B cell (primary cell): ENCODE results near the gene CAPN14. TPM values are rescaled to one million over a fixed set of nuclear protein-coding genes. Genes with fewer than 3 reads are reported as not detected.

Source experiments
- ATAC-seq: fragments of 200-7000 bp; cut with Tn5 transposase; one replicate; pipeline ENCODE4 v1.10.0; 2021; ENCODE audit warnings: low read depth, mild to moderate bottlenecking, moderate number of reproducible peaks, moderate library complexity
- CTCF ChIA-PET: fragments of 350-600 bp; sonication (Branson Sonifier 250); formaldehyde crosslinking; loops from one replicate; lab custom pipeline; 2021; ENCODE audit warnings: antibody characterized with exemption, inconsistent platforms; lab: Charles Lee
- POLR2A ChIA-PET: fragments of 350-600 bp; sonication (Branson Sonifier 250); formaldehyde crosslinking; loops from one replicate; lab custom pipeline; 2021; ENCODE audit warnings: antibody characterized with exemption; lab: Charles Lee
- DNase-seq: peaks from one replicate; pipeline ENCODE4 v3.0.0; 2013
- H2AFZ ChIP-seq: 2 replicates; pipeline ENCODE4 v1.6.1; 2012; ENCODE audit warnings: mild to moderate bottlenecking, low read depth, low read length; ENCODE audit not compliant: insufficient read depth, poor library complexity, severe bottlenecking
- H3K27ac ChIP-seq, 2 donors: 1 replicate in 1 of 2; 2 replicates in 1 of 2; pipeline ENCODE4 v1.5.1; 2012 to 2013; ENCODE audit warnings: low read length in 2 of 2, mild to moderate bottlenecking in 2 of 2, moderate library complexity in 1 of 2
- H3K27me3 ChIP-seq, 4 experiments: fragments of 200-600 bp in 1 of 4; sonication (generic) in 1 of 4; replicated peaks in 1 of 4; 1 replicate in 2 of 4; 2 replicates in 2 of 4; pipeline versions ENCODE4 v1.6.1 to v1.7.0; 2013 to 2016; ENCODE audit warnings: low read length in 3 of 4, mild to moderate bottlenecking in 2 of 4, mixed read lengths in 1 of 4, moderate library complexity in 1 of 4; ENCODE audit not compliant: insufficient read depth in 4 of 4, control insufficient read depth in 3 of 4; ENCODE audit errors: control extremely low read depth in 1 of 4
- H3K36me3 ChIP-seq, 2 experiments: replicated peaks in 1 of 2; 1 replicate in 1 of 2; 2 replicates in 1 of 2; pipeline versions ENCODE4 v1.6.1 to v1.7.1; 2013; ENCODE audit warnings: low read length in 1 of 2; ENCODE audit not compliant: insufficient read depth in 2 of 2, control insufficient read depth in 1 of 2; ENCODE audit errors: control extremely low read depth in 1 of 2, extremely low read depth in 1 of 2
- H3K4me1 ChIP-seq, 2 donors: fragments of 200-600 bp in 1 of 2; sonication (generic) in 1 of 2; 1 replicate in 1 of 2; 2 replicates in 1 of 2; pipeline versions ENCODE4 v1.5.1 to v1.6.1; 2013 to 2017; ENCODE audit warnings: low read length in 2 of 2; ENCODE audit not compliant: control insufficient read depth in 2 of 2, insufficient read depth in 2 of 2
- H3K4me2 ChIP-seq: replicated peaks from 2 replicates; pipeline ENCODE3; 2012; ENCODE audit warnings: mild to moderate bottlenecking, low read depth, low read length; ENCODE audit not compliant: poor library complexity, severe bottlenecking
- H3K4me3 ChIP-seq, 5 experiments: fragments of 200-600 bp in 1 of 5; sonication (generic) in 1 of 5; 1 replicate in 3 of 5; 2 replicates in 2 of 5; pipeline versions ENCODE4 v1.5.1 to v1.7.0; 2011 to 2016; ENCODE audit warnings: low read length in 4 of 5, mild to moderate bottlenecking in 4 of 5, low read depth in 2 of 5, control low read depth in 1 of 5, moderate library complexity in 1 of 5; ENCODE audit not compliant: insufficient read depth in 1 of 5; ENCODE audit errors: control extremely low read depth in 1 of 5, extremely low read depth in 1 of 5
- H3K79me2 ChIP-seq: fragments of 200-600 bp; sonication (generic); one replicate; pipeline ENCODE4 v1.6.0; 2016; ENCODE audit warnings: low read length; ENCODE audit not compliant: control insufficient read depth, insufficient read depth
- H3K9ac ChIP-seq: fragments of 200-600 bp; sonication (generic); 2 replicates; pipeline ENCODE4 v1.6.1; 2017; ENCODE audit warnings: mild to moderate bottlenecking, low read length, moderate library complexity
- H3K9me3 ChIP-seq, 3 donors: one replicate each; pipeline versions ENCODE4 v1.6.1 to v1.7.1; 2013; ENCODE audit warnings: low read length in 2 of 3; ENCODE audit not compliant: control insufficient read depth in 2 of 3, insufficient read depth in 1 of 3; ENCODE audit errors: control extremely low read depth in 1 of 3
- H4K20me1 ChIP-seq: 2 replicates; pipeline ENCODE4 v1.6.0; 2012; ENCODE audit warnings: mild to moderate bottlenecking, low read length; ENCODE audit not compliant: insufficient read depth, control insufficient read depth, poor library complexity, severe bottlenecking
- H3K27ac Mint-ChIP-seq: one replicate; pipeline ENCODE4 v1.8.0; 2021; ENCODE audit warnings: mixed read lengths
- H3K27me3 Mint-ChIP-seq: one replicate; pipeline ENCODE4 v1.8.0; 2021; ENCODE audit warnings: mixed read lengths
- H3K4me1 Mint-ChIP-seq: one replicate; pipeline ENCODE4 v1.8.0; 2021; ENCODE audit warnings: mixed read lengths
- H3K4me3 Mint-ChIP-seq: one replicate; pipeline ENCODE4 v1.8.0; 2021; ENCODE audit warnings: mixed read lengths
- H3K9me3 Mint-ChIP-seq: one replicate; pipeline ENCODE4 v1.8.0; 2022; ENCODE audit warnings: mixed read lengths; ENCODE audit not compliant: insufficient read depth
- EZH2 ChIP-seq: IDR thresholded peaks from 2 replicates; pipeline ENCODE4 v1.6.1; 2012; ENCODE audit warnings: borderline replicate concordance, low read depth, mild to moderate bottlenecking, moderate library complexity, low read length; ENCODE audit not compliant: insufficient read depth, poor library complexity, severe bottlenecking
- WGBS: methylation state at CpG from one replicate; pipeline ENCODE4 v1.1.5; 2013; ENCODE audit warnings: missing lambda C conversion rate; ENCODE audit not compliant: insufficient coverage; 5-methylcytosine and 5-hydroxymethylcytosine counted together
- intact Hi-C: fragments of 100-400 bp; cut with micrococcal nuclease; formaldehyde crosslinking; loops from one replicate; pipeline ENCODE4 v1.10.0; 2022
- polyA plus RNA-seq: library from polyadenylated mRNA; depleted of rRNA; stranded (reverse); fragments of >200 nt; gene quantifications from 2 replicates; pipeline ENCODE4 v1.2.3, GENCODE V29; 2012
- total RNA-seq, 2 donors: library from RNA; stranded (reverse); fragments of 120-200 nt in 1 of 2; gene quantifications; 1 replicate in 1 of 2; 2 replicates in 1 of 2; pipeline versions ENCODE4 v1.2.3 to v1.2.4, GENCODE V29; 2013 to 2022
- TF ChIP-seq, protein P1 (sequence below): fragments of 200-600 bp; IDR thresholded peaks from one replicate; pipeline ENCODE4 v1.8.0; 2022; ENCODE audit warnings: antibody characterized with exemption, mild to moderate bottlenecking

CAPN14 gene
- total and polyA plus RNA-seq, 2 donors (not counting 1 experiment from before 2014, with no cell fraction given): 2.5 to 7.8 TPM

DNA sequence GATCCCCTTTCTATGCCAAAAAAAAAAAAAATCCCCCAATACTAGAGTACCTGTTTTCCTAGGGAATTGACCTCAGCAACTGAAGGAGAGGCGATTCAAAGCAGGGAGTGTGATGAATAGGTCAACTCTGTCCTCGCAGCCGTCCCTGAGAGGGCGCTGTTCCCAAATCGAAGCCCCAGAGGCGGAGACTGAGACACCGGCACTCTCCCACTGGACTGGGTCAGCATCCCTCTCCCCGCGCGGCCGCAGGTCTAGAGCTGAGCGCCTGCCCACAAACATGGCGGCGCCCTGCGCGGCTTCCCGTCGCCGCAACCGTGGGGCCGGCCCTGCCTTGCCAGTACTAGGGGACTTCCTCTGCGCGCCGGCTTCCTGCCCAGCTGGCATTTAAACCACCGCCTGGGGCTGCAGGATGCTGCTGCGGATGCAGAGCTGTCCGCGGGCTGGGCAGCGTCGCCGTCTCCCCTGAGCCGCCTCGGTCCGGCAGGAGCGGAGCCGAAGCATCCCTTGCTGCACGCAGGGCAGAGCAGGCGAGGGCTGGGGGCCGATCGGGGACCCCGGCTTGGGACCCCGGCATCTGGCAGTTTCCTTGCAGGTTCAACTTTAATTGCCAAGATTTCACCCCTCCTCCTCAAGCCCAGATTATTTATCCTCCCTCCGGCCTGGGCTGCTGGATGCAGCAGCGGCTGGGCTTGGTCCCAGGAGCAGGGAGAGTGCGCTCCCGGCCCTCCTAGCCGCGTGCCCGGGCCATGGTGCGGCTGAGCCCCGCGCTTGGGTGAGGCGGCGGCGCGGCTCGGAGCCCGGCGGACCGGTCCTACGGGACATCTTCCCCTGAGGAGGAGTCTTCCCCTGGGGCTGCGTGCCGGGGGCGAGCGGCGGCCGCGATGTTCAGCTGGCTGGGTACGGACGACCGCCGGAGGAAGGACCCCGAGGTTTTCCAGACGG lies 16.7 kb upstream of the CAPN14 start, which contains the start of gene EHD3:
EHD3 (plus strand) TSS at position 412 of the 942 bp plus-strand sequence; CDS start at position 882, 470 bp downstream.
- peak within 1 kb of the TSS; percentile 46 to 79 (median 70) for H3K4me3 ChIP-seq
- WGBS: 1% methylated on average over 74 of the region's 74 CpGs
- TF ChIP-seq EZH2: no peak
- TF ChIP-seq, protein P1, sequence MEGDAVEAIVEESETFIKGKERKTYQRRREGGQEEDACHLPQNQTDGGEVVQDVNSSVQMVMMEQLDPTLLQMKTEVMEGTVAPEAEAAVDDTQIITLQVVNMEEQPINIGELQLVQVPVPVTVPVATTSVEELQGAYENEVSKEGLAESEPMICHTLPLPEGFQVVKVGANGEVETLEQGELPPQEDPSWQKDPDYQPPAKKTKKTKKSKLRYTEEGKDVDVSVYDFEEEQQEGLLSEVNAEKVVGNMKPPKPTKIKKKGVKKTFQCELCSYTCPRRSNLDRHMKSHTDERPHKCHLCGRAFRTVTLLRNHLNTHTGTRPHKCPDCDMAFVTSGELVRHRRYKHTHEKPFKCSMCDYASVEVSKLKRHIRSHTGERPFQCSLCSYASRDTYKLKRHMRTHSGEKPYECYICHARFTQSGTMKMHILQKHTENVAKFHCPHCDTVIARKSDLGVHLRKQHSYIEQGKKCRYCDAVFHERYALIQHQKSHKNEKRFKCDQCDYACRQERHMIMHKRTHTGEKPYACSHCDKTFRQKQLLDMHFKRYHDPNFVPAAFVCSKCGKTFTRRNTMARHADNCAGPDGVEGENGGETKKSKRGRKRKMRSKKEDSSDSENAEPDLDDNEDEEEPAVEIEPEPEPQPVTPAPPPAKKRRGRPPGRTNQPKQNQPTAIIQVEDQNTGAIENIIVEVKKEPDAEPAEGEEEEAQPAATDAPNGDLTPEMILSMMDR: no peak
- peaks cover 45% of the 10 kb centered on the region for H3K4me1 Mint-ChIP-seq
- peak within 1 kb of the TSS; percentile 80 for H3K27ac Mint-ChIP-seq
- peak within 1 kb of the TSS; percentile 89 for H2AFZ ChIP-seq
- no peaks in the 10 kb centered on the region for H3K36me3 ChIP-seq
- H3K27me3 ChIP-seq: no peaks in the 10 kb centered on the region
- peak within 1 kb of the TSS; percentile 94 for H3K4me3 Mint-ChIP-seq
- CTCF ChIA-PET: interaction anchor here (0.8 to 4.9 kb wide), 18 partner anchors 11 to 522 kb away, joined by 3 to 33 read pairs (median 4); partner anchors contain the start of gene CAPN14
- no peaks in the 10 kb centered on the region for H3K9me3 ChIP-seq
- peak within 1 kb of the TSS; percentile 62 to 69 for H3K27ac ChIP-seq
- peak; percentile 97 for ATAC-seq
- intact Hi-C loops: loop anchor here (1.0 to 5.0 kb wide), 5 partner anchors 15 to 1002 kb away; partner anchors contain the start of gene LBH
- H3K9ac ChIP-seq: peak within 1 kb of the TSS; percentile 78
- H3K9me3 Mint-ChIP-seq: no peaks in the 10 kb centered on the region
- POLR2A ChIA-PET: interaction anchor here (0.5 to 3.4 kb wide), 13 partner anchors 14 to 1120 kb away, joined by 3 to 26 read pairs (median 3); no protein-coding TSS in a partner anchor
- H3K4me1 ChIP-seq: peaks cover 28 to 35% of the 10 kb centered on the region in 2 donors
- H3K27me3 Mint-ChIP-seq: no peaks in the 10 kb centered on the region
- peak; percentile 86 for DNase-seq
- H4K20me1 ChIP-seq: no peaks in the 10 kb centered on the region
- H3K79me2 ChIP-seq: peaks cover 9% of the 10 kb centered on the region
- peak within 1 kb of the TSS; percentile 91 for H3K4me2 ChIP-seq
